Measurements from ENCODE around the gene TAF4B.
"Not testable (repeated sequence)": the region's sequence is repeated elsewhere in the genome, so short reads cannot be mapped to it uniquely, and the experiment has no call there.

Gene TAF4B

DNA sequence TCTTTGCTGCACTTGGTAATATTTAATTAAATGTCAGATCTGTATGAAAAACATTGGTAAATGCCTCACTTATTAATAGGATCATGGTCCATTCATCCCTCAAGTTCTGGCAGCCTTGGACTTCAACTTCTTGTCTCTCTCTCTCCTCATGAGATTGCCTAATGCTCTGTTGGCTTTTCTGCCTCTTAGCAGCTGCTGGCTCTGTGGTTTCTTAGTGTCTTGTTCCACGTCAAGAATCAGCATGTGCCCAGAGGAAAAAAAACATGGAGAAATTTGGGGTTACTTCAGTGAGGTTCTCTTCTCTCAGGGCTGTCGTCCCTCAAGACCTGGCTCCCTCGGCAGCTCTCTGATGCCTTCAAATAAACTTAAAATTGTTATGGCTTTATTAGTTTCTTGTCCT lies 75.4 kb downstream of the TAF4B start:
- no peak for DNase-seq (ENCODE audit: low read depth in 2 of 2, low spot score in 1 of 2)

DNA sequence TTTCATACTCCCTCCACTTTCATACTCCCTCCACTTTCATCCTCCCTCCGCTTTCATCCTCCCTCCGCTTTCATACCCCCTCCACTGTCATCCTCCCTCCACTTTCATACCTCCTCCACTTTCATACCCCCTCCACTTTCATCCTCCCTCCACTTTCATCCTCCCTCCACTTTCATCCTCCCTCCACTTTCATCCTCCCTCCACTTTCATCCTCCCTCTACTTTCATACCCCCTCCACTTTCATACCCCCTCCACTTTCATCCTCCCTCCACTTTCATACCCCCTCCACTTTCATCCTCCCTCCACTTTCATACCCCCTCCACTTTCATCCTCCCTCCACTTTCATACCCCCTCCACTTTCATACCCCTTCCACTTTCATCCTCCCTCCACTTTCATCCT lies 77.0 kb downstream of the TAF4B start:
- DNase-seq (ENCODE audit: low read depth in 2 of 2, low spot score in 1 of 2): not testable (repeated sequence)

DNA sequence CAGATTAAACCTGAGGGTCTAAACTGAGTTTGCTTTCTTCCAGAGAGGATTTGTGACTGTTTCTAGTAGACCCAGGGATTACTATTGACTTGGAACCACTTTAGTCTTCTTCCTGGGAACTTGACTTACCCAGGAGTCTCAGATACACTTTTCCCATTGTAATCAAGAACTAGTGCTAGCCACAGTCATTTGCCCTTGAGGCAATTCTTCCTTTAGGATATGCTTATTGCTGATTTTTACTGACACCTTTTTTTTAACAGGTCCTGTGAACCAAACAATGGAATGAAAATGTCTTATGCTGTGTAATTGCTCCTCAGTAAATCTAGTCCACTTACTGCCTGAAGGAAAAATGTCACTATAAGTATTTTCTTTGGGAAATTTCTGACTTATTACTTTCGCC lies 78.3 kb downstream of the TAF4B start:
- no peak for DNase-seq (ENCODE audit: low read depth in 2 of 2, low spot score in 1 of 2)

DNA sequence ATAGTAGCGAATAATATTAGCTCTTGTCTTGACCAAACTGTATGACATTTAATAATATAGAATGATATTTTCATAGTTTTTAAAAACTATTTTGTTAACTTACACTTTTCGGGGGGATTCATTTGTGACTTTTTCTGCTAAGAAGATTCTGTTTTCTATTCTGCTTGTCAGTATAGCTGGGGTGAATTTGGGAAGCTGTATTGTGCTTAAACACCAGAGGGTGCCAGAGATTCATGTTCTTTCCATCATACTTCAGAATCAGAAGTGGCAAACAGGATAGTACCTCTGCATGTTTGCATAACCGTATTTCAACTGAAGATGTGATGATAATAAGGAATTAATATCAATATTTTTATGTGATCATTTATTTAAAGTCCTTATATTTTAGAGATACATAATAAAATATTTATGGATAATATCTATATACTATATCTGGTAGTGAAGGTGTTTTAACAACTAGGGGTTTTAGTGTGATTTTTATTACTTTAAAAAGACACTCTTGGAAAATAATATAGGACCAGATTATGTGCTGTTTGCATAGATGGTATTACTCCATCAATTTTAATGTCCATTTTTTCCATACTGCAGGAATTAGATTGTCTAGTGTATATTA lies 81.0 kb downstream of the TAF4B start:
- no peak for DNase-seq (ENCODE audit: low read depth in 2 of 2, low spot score in 1 of 2)

DNA sequence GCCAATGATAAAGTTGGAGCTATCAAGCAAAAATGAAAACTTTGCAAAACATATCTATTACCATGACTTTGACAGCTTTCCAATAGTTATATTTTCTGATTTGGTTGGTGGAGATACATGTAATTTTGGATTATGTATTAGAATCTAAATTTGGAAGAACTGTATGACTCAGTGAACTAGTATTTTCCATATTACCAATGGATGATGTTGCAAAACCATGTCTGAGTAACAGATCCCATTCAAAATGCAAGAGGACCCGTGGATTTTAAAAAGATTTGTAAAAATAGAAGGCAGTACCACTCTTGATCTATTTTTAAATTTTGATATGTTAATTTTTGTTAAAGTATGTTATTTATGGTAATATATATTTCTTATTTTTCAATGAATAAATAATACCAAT lies 83.0 kb downstream of the TAF4B start:
- no peak for DNase-seq (ENCODE audit: low read depth in 2 of 2, low spot score in 1 of 2)

DNA sequence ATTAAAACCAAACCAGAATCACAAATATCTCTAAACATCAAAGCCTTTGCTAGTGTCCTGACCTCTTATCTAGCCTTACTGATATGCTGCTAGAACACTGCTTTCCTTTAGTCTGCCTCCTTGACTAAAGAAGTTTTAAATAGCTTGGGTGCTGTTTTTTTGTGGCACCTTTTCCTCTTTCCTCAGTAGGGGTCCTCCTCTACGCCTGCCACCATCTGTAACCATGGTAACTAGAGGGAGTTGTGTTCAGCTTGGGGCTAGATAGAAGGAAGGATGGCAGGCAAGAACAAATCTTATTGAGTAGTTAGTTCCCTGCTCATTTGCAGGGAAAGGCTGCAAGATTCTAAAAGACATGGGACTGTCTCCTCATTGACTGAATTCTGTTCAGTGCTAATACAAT lies 86.0 kb downstream of the TAF4B start:
- no peak for DNase-seq (ENCODE audit: low read depth in 2 of 2, low spot score in 1 of 2)

DNA sequence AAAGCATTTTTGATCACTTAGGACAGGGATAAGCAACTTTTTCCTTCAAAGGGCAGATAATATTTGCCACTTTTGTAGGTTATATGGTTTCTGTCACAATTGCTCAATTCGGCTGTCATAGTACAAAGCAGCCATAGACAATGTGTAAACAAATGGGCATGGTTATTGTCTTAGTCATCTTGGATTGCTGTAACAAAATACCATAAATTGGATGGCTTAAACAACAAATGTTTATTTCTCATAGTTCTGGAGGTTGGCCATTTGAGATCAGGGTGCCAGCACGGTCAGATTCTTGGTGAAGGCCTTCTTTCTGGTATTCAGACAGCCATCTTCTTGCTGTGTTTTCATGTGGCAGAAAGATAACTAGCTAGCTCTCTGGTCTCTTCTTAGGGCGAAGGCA lies 91.2 kb downstream of the TAF4B start:
- no peak for DNase-seq (ENCODE audit: low read depth in 2 of 2, low spot score in 1 of 2)

DNA sequence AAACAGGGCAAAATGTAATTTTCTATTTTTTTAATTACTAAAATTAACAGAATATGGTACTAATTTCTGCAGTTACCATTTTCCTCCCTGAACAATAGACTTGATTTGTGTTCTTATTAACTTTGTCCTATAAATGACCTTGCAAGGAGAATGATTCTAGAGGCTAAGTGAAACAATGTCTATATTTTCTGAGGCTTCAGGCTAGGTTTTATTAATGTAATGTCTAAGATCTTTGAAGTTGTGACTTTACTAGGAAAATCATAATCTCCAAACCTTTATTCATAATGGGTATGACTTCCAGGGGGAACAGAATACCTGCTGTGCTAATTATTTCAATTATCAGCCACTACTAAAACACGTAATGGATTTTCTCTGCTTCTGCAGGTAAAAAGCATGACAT lies 94.4 kb downstream of the TAF4B start:
- DNase-seq (ENCODE audit: low read depth in 2 of 2, low spot score in 1 of 2): no peak

DNA sequence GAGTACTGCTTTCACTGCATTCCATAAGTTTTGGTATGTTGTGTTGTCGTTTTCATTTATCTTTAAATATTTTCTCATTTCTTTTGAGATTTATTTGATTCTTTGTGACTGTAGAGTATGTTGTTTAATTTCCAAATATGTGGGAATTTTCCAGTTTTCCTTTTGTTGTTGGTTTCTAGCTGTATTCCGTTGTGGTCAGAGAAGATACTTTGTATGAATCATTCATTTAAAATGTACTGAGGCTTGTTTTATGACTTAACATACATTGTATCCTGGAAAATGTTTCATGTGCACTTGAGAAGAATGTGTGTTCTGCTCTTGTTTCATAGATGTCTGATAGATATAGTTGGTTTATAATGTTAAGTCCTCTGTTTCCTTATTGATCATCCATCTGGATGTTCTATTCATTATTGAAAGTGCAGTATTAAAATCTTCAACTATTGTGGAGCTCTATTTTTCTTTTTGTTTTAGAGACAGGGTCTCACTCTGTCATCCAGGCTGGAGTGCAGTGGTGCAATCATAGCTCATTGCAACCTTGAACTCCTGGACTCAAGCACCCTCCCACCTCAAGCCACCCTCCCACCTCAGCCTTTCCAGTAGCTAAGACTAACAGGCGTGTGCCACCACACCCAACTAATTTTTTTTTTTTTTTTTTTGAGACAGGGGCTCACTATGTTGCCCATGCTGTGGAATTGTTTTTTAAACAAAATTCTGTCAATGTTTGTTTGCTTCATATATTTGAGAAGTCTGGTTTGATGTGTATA lies 96.8 kb downstream of the TAF4B start:
- DNase-seq (ENCODE audit: low read depth in 2 of 2, low spot score in 1 of 2): no peak

DNA sequence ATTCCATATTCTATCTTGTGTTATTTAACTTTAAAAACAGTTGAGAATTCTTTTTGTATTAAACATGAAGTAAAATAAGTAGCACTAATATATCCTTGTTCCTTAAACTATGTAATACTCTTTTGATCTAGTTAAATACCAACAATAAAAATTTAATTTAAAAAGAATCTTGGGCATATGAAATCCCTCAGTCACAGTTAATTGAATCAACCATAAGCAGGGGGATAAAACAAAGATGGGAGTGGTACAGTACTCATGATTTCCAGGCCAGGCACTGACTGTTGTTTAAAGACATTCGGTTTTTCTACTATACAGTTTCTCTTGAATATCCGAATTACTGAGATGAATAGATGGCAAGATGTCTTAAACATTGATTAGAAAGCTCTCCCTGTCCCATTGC lies 99.5 kb downstream of the TAF4B start:
- no peak for DNase-seq (ENCODE audit: low read depth in 2 of 2, low spot score in 1 of 2)

DNA sequence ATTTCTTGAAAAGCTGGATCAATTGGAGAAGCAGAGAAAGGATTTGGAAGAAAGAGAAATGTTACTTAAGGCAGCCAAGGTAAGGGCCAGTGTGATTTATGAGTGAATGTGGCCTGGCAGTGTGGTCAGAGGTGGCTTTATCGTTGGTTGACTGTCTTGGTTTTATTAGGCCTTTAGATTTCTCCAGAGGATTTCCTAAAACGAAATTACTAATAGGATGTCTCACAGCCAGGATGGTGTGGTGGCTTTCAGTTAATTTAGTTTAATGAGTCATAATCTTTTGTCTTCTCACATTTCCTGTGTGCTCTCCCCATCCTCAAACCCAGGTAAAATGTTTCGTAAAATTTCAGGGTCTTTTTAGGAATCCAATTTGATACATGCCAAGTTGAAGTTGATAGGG lies 100.8 kb downstream of the TAF4B start:
- no peak for DNase-seq (ENCODE audit: low read depth in 2 of 2, low spot score in 1 of 2)

DNA sequence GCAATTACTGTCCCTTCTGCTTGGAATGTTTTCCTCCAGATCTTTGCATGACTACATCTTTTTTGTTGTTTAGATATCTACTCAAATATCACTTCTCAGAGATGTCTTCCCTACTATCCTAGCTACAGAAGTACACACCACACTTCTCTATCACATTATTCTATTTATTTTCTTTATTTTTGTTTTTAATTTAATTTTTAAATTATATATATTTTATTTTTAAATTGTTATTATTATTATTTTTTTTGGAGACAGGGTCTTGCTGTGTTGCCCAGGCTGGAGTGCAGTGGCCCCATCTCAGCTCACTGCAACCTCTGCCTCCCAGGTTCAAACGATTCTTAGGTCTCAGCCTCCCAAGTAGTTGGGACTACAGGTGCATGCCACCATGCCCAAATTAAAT lies 106.7 kb downstream of the TAF4B start:
- DNase-seq (ENCODE audit: low read depth in 2 of 2, low spot score in 1 of 2): no peak

DNA sequence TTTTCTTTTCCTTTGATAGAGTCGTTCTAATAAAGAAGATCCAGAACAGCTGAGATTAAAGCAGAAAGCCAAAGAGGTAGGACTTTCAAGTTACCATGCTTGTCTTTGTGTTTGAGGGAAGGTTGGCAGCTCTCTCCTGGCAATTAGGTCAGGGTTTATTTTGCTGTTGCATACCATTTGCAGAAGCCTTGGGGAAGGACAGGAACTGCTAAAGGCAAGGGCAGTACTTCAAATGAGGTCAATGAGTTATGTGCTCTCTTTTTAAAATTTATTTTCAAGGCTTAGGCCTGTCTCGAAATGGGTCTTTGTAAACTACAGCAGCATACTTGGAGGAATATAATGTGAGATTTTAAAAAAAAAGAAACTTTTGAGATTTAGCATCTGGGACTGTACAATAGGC lies 108.9 kb downstream of the TAF4B start:
- no peak for DNase-seq (ENCODE audit: low read depth in 2 of 2, low spot score in 1 of 2)

DNA sequence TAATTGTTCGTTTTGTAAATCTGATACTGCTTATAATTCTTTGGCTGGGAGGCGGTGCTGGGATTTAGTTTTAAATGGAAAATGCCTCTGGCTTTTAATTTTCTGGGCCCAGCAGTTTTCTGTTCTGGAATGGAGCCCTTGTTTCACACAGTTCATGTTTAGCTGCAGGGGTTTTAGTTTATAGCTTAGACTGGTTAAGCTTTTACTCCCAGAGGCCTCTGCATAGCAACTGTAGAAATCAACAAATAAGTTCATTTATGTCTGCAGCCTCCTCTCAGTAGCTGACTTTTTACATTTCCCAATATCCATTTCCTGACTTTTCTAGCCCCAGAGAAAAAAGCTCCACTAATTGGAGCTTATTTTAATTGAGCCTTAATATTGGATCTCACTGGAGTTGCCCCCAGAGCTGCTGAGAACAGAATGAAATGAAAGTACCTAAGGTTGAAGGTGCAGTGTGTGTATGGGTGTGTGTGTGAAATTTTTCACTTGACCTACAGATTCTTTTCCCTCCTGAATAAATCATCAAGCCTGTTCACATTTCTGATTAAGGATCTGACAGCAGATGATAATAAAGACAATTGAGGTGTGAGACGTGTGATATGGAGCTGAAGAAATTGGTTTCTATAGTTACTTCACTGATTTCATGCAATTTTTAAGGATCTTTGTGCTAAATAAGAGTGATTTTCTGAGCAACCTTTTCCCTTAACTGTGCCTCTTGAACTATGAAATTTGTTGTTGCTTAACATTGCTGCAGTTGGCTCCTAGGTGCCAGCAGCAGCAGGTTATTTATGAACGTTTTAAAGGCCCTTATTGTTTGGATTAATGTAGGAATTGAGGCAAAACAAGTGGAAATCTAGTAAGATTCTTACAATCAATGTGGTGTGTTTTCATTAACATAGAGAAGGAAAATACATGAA lies 109.6 kb downstream of the TAF4B start:
- no peak for DNase-seq (ENCODE audit: low read depth in 2 of 2, low spot score in 1 of 2)

DNA sequence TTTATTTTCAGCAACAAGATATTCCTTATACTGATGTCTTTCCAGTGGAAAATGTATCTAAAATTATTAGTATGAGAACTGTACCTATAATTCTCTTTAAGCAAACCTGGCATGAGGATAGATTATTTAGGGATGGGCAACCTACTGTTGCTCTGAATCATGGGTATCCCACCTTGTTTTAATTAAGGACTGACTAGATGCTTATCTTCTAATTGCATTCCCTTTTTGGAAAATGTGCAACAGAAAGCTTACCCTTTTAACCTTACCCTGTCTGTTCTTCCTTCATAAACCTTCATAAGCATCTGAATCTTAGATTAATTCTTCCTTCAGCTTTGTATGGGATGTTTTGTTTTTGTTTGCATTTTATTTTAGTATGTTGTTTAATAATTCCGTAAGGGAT lies 110.3 kb downstream of the TAF4B start:
- no peak for DNase-seq (ENCODE audit: low read depth in 2 of 2, low spot score in 1 of 2)

DNA sequence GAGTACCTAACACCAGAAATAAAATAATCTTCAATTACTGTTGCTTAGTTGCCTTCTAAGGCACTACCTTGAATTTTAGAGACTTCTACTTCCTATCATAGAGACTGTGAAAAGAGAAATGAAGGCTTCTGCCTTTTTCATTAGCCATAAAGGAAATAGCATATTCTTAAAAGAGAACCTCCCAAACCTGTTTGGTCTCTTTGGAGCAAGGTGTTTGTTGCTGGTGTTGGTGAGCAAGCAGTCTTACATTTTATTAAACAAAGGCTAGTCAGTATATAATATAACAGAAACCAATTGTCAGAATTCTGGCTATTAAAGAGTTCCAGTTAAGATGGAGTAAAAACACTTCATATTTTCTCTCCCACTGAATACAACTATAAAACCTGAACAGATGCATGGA lies 116.4 kb downstream of the TAF4B start:
- DNase-seq (ENCODE audit: low read depth in 2 of 2, low spot score in 1 of 2): no peak

DNA sequence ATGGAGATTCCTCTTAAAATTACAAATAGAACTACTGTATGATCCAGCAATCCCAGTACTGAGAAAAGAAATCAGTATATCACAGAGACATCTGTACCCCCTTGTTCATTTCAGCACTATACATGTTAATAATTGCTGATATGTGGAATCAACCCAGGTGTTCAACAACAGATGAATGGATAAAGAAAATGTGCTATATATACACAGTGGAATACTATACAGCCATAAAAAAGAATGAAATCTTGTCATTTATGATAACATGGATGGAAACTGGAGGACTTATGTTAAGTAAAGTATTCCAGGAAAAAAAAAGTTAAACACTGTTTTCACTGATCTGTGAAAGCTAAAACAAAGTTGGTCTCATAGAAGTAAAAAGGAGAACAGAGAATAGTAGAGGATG lies 124.7 kb downstream of the TAF4B start:
- DNase-seq (ENCODE audit: low read depth in 2 of 2, low spot score in 1 of 2): no peak

DNA sequence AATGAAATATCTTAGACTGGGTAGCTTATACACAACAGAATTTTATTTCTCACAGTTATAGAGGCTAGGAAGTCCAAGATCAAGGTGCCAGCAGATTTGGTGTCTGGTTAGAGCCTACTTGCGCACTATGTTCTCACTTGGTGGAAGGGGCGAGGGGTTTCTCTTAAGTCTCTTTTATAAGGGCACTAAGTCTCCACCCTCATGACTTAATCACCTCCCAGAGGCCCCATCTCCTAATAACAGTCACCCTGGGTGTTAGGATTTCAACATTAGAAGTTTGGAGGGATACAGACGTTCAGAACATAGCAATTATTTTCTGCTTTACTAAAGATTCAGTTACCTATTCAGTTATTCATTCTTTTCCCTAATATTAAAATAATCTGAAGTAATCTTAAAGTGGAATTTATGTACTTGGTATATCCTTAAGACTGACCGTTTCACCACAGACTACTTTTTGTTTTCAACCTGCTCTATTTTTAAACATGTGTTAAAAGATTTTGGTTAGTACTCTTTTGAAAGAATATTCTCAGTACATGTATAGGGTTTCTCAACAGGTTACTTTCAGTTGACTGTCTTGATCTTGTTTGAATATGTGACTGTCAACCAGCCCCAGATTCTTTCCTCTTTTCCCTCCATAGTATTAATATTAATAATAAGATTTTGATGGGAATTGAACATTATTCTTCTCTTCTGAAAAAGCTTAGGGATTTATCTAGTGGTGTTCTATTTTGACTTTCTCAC lies 130.0 kb downstream of the TAF4B start:
- DNase-seq (ENCODE audit: low read depth in 2 of 2, low spot score in 1 of 2): no peak

DNA sequence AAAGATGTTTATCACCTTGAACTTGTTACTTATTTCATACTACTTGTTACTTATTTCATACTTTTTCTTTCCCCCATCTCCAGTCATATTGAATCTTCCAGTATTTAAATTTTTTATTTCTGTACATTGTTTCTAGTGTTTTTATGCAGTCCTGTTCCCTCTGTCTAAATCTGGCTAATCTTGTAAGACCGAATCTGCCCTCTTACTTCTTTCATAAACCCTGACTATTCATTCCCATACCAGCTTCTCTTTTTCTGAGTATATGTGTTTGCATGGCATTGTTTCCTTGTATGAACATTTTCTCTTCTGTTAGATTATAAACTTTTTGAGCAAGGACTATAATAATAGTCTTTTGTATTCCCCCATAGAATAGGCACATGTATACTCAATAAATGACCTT lies 131.7 kb downstream of the TAF4B start:
- DNase-seq (ENCODE audit: low read depth in 2 of 2, low spot score in 1 of 2): no peak

DNA sequence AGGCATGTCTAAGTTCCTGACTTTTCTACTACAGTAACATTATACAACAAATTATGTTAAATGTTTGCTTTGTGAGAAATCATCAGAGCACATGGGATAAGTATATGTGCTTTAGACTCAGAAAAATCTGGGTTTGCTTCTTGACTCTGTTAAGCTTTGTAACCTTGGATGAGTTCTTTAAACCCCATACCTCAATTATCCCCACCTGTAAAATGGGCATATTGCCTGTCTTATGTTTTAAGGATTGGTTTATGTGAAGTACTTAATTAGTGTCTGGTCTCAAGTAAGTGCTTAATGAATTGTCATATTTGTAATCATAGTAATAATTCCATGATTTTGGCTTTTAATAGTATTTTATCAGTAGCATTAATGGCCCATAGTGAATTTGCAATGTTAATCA lies 135.8 kb downstream of the TAF4B start:
- DNase-seq (ENCODE audit: low read depth in 2 of 2, low spot score in 1 of 2): no peak

DNA sequence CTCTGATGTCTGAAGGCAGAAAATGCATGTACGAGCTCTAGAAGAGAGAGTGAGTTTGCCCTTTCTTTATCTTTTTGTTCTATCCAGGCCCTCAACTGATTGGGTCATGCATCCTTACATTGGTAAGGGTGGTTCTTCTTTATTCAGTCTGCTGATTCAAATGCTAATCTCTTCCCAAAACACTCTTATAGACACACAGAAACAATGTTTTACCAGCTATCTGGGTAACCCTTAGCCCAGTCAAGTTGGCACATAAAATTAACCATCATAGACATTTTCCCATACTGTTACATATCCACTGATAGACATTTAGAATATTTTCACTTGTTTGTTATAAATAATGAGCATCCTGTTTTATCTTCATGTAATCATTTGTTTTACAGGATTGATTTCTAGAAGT lies 141.2 kb downstream of the TAF4B start:
- no peak for DNase-seq (ENCODE audit: low read depth in 2 of 2, low spot score in 1 of 2)

All from stimulated activated CD8-positive, alpha-beta memory T cell treated with anti-CD3 and anti-CD28 coated beads, Interleukin-4, amount 100 ng/mL, for 1 hour (primary cell).